Measurements from ENCODE around the gene B3GNT4.

DNA sequence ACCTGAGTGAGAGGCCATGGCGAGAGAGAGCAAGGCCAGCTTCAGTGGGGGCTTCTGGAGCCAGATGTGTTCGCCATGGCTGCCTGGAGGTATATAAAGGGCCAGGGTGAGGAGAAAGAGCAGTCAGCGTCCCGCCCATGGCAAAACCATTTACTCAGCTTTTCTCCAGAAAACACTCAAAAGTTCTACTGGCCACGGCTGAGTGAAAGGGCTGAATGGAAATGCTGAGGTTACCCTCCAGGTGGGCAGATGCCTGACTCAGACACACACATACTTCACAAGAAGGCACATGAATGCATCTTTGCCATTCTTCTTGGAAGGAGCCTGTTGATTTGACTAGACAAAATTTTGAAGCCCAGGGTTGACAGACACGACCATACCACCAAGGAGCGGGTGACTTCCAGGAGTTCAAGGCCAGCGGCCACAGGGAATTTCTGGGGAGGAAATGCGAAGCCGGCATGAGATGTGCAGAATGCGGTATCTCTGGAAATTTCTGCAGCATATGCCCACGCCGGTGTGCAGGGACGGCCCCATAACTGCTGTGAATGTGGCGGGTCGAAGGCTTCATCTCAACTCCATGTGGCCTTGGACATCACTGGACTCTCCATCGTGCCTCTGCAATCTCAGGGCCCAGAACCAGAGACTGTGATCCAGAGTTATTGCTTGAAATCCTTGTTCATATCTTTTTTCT is 29.2 kb upstream of the B3GNT4 start, which contains the start of gene IL31:
- TF ChIP-seq POLR2A (IDR thresholded peaks at IDR 0.05) = no peak
- TF ChIP-seq, protein P1, sequence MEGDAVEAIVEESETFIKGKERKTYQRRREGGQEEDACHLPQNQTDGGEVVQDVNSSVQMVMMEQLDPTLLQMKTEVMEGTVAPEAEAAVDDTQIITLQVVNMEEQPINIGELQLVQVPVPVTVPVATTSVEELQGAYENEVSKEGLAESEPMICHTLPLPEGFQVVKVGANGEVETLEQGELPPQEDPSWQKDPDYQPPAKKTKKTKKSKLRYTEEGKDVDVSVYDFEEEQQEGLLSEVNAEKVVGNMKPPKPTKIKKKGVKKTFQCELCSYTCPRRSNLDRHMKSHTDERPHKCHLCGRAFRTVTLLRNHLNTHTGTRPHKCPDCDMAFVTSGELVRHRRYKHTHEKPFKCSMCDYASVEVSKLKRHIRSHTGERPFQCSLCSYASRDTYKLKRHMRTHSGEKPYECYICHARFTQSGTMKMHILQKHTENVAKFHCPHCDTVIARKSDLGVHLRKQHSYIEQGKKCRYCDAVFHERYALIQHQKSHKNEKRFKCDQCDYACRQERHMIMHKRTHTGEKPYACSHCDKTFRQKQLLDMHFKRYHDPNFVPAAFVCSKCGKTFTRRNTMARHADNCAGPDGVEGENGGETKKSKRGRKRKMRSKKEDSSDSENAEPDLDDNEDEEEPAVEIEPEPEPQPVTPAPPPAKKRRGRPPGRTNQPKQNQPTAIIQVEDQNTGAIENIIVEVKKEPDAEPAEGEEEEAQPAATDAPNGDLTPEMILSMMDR (IDR thresholded peaks at IDR 0.05 in 8 of 11, conservative IDR thresholded peaks at IDR 0.05 in 3 of 11) = no peak
